Endodermal cell (in vitro differentiated cells): ENCODE measurements around the gene TRAPPC13. TPM values are rescaled to one million over a fixed set of nuclear protein-coding genes. Genes with fewer than 3 reads are reported as not detected.
"Not testable (repeated sequence)": the region's sequence is repeated elsewhere in the genome, so short reads cannot be mapped to it uniquely, and the experiment has no call there.

Experiments used
- DNase-seq: peaks from one replicate; pipeline ENCODE4 v3.0.0-alpha.2; 2017
- H3K27ac ChIP-seq: 2 replicates; pipeline ENCODE4 v1.5.1; 2013; ENCODE audit warnings: mild to moderate bottlenecking, low read depth, low read length, moderate library complexity
- H3K27me3 ChIP-seq: 2 replicates; pipeline ENCODE4 v1.6.1; 2013; ENCODE audit warnings: mild to moderate bottlenecking, low read length, moderate library complexity; ENCODE audit not compliant: insufficient read depth, control insufficient read depth, poor library complexity, severe bottlenecking
- H3K36me3 ChIP-seq: 2 replicates; pipeline ENCODE4 v1.7.0; 2013; ENCODE audit warnings: mild to moderate bottlenecking, low read length, moderate library complexity; ENCODE audit not compliant: control insufficient read depth, insufficient read depth
- H3K4me1 ChIP-seq: one replicate; pipeline ENCODE4 v1.7.0; 2013; ENCODE audit warnings: low read length; ENCODE audit not compliant: control insufficient read depth, insufficient read depth
- H3K4me3 ChIP-seq: 2 replicates; pipeline ENCODE4 v1.5.1; 2013; ENCODE audit warnings: mild to moderate bottlenecking, low read length, moderate library complexity
- H3K9ac ChIP-seq: 2 replicates; pipeline ENCODE4 v1.6.1; 2013; ENCODE audit warnings: mild to moderate bottlenecking, low read length, moderate library complexity; ENCODE audit not compliant: poor library complexity, severe bottlenecking; ENCODE audit errors: extremely low read depth
- H3K9me3 ChIP-seq: 2 replicates; pipeline ENCODE4 v1.6.1; 2013; ENCODE audit warnings: mild to moderate bottlenecking, low read length, moderate library complexity; ENCODE audit not compliant: control insufficient read depth
- H3K27ac Mint-ChIP-seq: 2 replicates; pipeline ENCODE4 v1.8.0; 2020; ENCODE audit warnings: mixed read lengths
- H3K27me3 Mint-ChIP-seq: 2 replicates; pipeline ENCODE4 v1.8.0; 2021; ENCODE audit warnings: mild to moderate bottlenecking, mixed read lengths; ENCODE audit not compliant: insufficient read depth
- H3K36me3 Mint-ChIP-seq: 2 replicates; pipeline ENCODE4 v1.8.0; 2020; ENCODE audit warnings: low read depth, mixed read lengths
- H3K4me1 Mint-ChIP-seq: 2 replicates; pipeline ENCODE4 v1.8.0; 2020; ENCODE audit warnings: mixed read lengths
- H3K4me3 Mint-ChIP-seq: 2 replicates; pipeline ENCODE4 v1.8.0; 2020; ENCODE audit warnings: mild to moderate bottlenecking, moderate library complexity, mixed read lengths
- H3K9me3 Mint-ChIP-seq: 2 replicates; pipeline ENCODE4 v1.8.0; 2020; ENCODE audit warnings: mild to moderate bottlenecking, mixed read lengths
- CTCF ChIP-seq: fragments of 200-600 bp; sonication (generic); conservative IDR thresholded peaks from 2 replicates; pipeline ENCODE4 v1.5.0; 2021; ENCODE audit warnings: antibody characterized with exemption, mild to moderate bottlenecking
- WGBS, 2 experiments: methylation state at CpG; one replicate each; pipeline versions ENCODE4 v1.1.5 to v1.1.7; 2013; ENCODE audit warnings: missing lambda C conversion rate in 2 of 2, mixed read lengths in 1 of 2; ENCODE audit not compliant: insufficient coverage in 1 of 2, insufficient read length in 1 of 2; 5-methylcytosine and 5-hydroxymethylcytosine counted together
- total RNA-seq, 2 donors: library from RNA; stranded (reverse); fragmentation: NEBNext Ultra II Directional in 1 of 2; extraction: Animal tissue kit (Norgen Biotek cat#: 25700) in 1 of 2; gene quantifications; 2 replicates in 1 of 2; 3 replicates in 1 of 2; pipeline ENCODE4 v1.2.1, GENCODE V29; 2021

TRAPPC13 gene
- total RNA-seq, 2 donors from 2014 or later, result 19.0 to 26.0 TPM

- TF ChIP-seq CTCF, result no peak
- Mint-ChIP-seq H3K27ac (no peak overlapping the region), H3K9me3 (no peaks in the 10 kb centered on the region), H3K27me3 (no peaks in the 10 kb centered on the region), H3K4me1 (peaks cover 9% of the 10 kb centered on the region), H3K4me3 (no peak overlapping the region), H3K36me3 (peaks cover 9% of the 10 kb centered on the region)
- no peak overlapping the region for H3K27ac ChIP-seq
- no peak overlapping the region for H3K9ac ChIP-seq
- no peaks in the 10 kb centered on the region for H3K27me3 ChIP-seq
- H3K9me3 ChIP-seq, result no peaks in the 10 kb centered on the region
- WGBS, 2 experiments, result 79 to 93% methylated on average over 2 to 4 of the region's 4 CpGs
- H3K4me3 ChIP-seq, result no peak overlapping the region
- peaks cover 7% of the 10 kb centered on the region for H3K4me1 ChIP-seq
- peaks cover 22% of the 10 kb centered on the region for H3K36me3 ChIP-seq
- DNase-seq, result no peak
These were observed 4.8 kb upstream of the TRAPPC13 start for GRCh38 chr5:65620021-65620420.

- not testable (repeated sequence) for H3K9ac ChIP-seq, H3K36me3 Mint-ChIP-seq, H3K27me3 Mint-ChIP-seq, H3K9me3 ChIP-seq, H3K9me3 Mint-ChIP-seq, DNase-seq, H3K27ac Mint-ChIP-seq, H3K4me3 Mint-ChIP-seq, H3K4me3 ChIP-seq, H3K27ac ChIP-seq, H3K36me3 ChIP-seq, H3K27me3 ChIP-seq
- H3K4me1 Mint-ChIP-seq, result peaks cover 17% of the 10 kb centered on the region
- whole genome bisulfite sequencing, 2 experiments, result 92 to 100% methylated on average over 3 to 4 of the region's 4 CpGs
- H3K4me1 ChIP-seq, result peaks cover 10% of the 10 kb centered on the region
These were observed 2.9 kb upstream of the TRAPPC13 start for GRCh38 chr5:65621961-65622360.

GRCh38 chr5:65623482-65623881 lies 1.3 kb upstream of the TRAPPC13 start:
- Histone ChIP-seq H3K9ac (peak overlapping the region; percentile 87), H3K27ac (no peak overlapping the region), H3K4me1 (peaks cover 10% of the 10 kb centered on the region), H3K36me3 (no peaks in the 10 kb centered on the region), H3K9me3 (no peaks in the 10 kb centered on the region), H3K4me3 (peak overlapping the region; percentile 96), H3K27me3 (no peaks in the 10 kb centered on the region)
- DNase-seq, result no peak
- Mint-ChIP-seq H3K27ac (peak overlapping the region; percentile 98), H3K27me3 (no peaks in the 10 kb centered on the region), H3K4me1 (peaks cover 17% of the 10 kb centered on the region), H3K36me3 (peaks cover 6% of the 10 kb centered on the region), H3K4me3 (peak overlapping the region; percentile 90), H3K9me3 (no peaks in the 10 kb centered on the region)
- WGBS, 2 experiments, result 32 to 53% methylated on average over 3 to 9 of the region's 9 CpGs
- TF ChIP-seq CTCF, result no peak

GRCh38 chr5:65624025-65624570 lies 729 bp upstream of the TRAPPC13 start, which contains the start of gene TRIM23:
TRIM23 (minus strand) TSS chr5:65624333; CDS start chr5:65624274, 59 bp downstream.
- peak; percentile 96 for DNase-seq

More at GRCh38 chr5:65624025-65624570, 729 bp upstream of the TRAPPC13 start, which contains the start of gene TRIM23:
- no peaks in the 10 kb centered on the region for H3K27me3 Mint-ChIP-seq
- Histone ChIP-seq H3K36me3 (no peaks in the 10 kb centered on the region), H3K27ac (peak within 1 kb of the TSS; percentile 44), H3K27me3 (no peaks in the 10 kb centered on the region), H3K4me1 (peaks cover 10% of the 10 kb centered on the region), H3K9me3 (no peaks in the 10 kb centered on the region), H3K4me3 (peak within 1 kb of the TSS; percentile 96), H3K9ac (peak within 1 kb of the TSS; percentile 87)
- H3K9me3 Mint-ChIP-seq, result no peaks in the 10 kb centered on the region
- H3K27ac Mint-ChIP-seq, result peak within 1 kb of the TSS; percentile 98
- WGBS, 2 experiments, result 0% methylated on average over 11 to 32 of the region's 32 CpGs
- H3K4me1 Mint-ChIP-seq, result peaks cover 17% of the 10 kb centered on the region
- peak within 1 kb of the TSS; percentile 90 for H3K4me3 Mint-ChIP-seq
- TF ChIP-seq CTCF, result peak; percentile 61
- H3K36me3 Mint-ChIP-seq, result peaks cover 6% of the 10 kb centered on the region
